ENCODE measurements around the gene PPP2R5C.
A peak's percentile ranks its signal among the peaks of the same experiment; 100 is the strongest.

The PPP2R5C gene

GRCh38 chr14:101757064-101757838 is 4.3 kb upstream of the PPP2R5C start:
- no peak for DNase-seq

GRCh38 chr14:101757839-101758211 is 3.7 kb upstream of the PPP2R5C start:
- no peak for DNase-seq

- no peak for DNase-seq
Measured at GRCh38 chr14:101758913-101759593, 2.5 kb upstream of the PPP2R5C start.

GRCh38 chr14:101760138-101761011 is 1.1 kb upstream of the PPP2R5C start:
- DNase-seq, result peak; percentile 96

GRCh38 chr14:101761881-101762529 is 496 bp downstream of the PPP2R5C start:
- DNase-seq, result peak; percentile 40

GRCh38 chr14:101762530-101763101 is 1.1 kb downstream of the PPP2R5C start:
- DNase-seq, result no peak

- DNase-seq, result no peak
Measured at GRCh38 chr14:101763941-101764709, 2.6 kb downstream of the PPP2R5C start.

- DNase-seq, result no peak
Measured at GRCh38 chr14:101767618-101768362, 6.3 kb downstream of the PPP2R5C start.

- no peak for DNase-seq
Measured at GRCh38 chr14:101770183-101770582, 8.7 kb downstream of the PPP2R5C start.

- no peak for DNase-seq
Measured at GRCh38 chr14:101772770-101773169, 11.3 kb downstream of the PPP2R5C start.

- no peak for DNase-seq
Measured at GRCh38 chr14:101773378-101773777, 11.9 kb downstream of the PPP2R5C start.

GRCh38 chr14:101774006-101774795 is 12.7 kb downstream of the PPP2R5C start:
- no peak for DNase-seq

- no peak for DNase-seq
Measured at GRCh38 chr14:101774814-101775213, 13.3 kb downstream of the PPP2R5C start.

- DNase-seq, result no peak
Measured at GRCh38 chr14:101775826-101776225, 14.3 kb downstream of the PPP2R5C start.

GRCh38 chr14:101776344-101776743 is 14.8 kb downstream of the PPP2R5C start:
- no peak for DNase-seq

GRCh38 chr14:101780390-101780789 is 18.9 kb downstream of the PPP2R5C start:
- DNase-seq, result no peak

GRCh38 chr14:101780887-101781239 is 19.4 kb downstream of the PPP2R5C start:
- DNase-seq, result no peak

GRCh38 chr14:101781240-101782061 is 19.9 kb downstream of the PPP2R5C start:
- DNase-seq, result peak; percentile 28
